Forelimb muscle (tissue), 1 donor: Measurements from ENCODE around the gene WIPI1. TPM values are rescaled to one million over a fixed set of nuclear protein-coding genes. Genes with fewer than 3 reads are reported as not detected.

Experiments used
- DNase-seq: peaks from one replicate; pipeline ENCODE4 v3.0.0-alpha.2; 2013; ENCODE audit warnings: low read depth
- polyA plus RNA-seq: library from polyadenylated mRNA; unstranded; fragments of 120-200 nt; gene quantifications from one replicate; pipeline ENCODE4 v1.2.1, GENCODE V29; 2013; ENCODE audit not compliant: insufficient read length

The WIPI1 gene
- polyA plus RNA-seq, 1 donor, result 39.9 TPM

DNA sequence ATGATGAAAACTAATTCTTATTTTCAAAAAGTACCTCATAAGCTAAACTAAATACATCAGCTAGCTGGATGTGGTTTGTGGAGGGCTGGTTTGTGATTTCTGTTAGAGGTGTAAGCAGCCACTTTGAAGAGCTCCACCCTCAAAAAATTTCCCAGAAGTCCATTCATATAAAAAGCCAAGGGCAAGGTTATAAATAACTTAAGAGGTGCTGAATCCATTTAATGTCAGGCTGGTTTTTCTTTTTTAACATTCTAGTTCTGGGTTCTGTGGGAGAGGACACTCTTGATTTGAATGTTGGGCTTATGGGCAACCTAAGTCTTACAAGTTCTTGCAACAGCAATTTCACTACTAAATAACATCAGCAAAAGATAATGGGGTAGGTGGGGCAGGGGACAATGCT lies 3.4 kb upstream of the WIPI1 start:
- DNase-seq, result no peak

DNA sequence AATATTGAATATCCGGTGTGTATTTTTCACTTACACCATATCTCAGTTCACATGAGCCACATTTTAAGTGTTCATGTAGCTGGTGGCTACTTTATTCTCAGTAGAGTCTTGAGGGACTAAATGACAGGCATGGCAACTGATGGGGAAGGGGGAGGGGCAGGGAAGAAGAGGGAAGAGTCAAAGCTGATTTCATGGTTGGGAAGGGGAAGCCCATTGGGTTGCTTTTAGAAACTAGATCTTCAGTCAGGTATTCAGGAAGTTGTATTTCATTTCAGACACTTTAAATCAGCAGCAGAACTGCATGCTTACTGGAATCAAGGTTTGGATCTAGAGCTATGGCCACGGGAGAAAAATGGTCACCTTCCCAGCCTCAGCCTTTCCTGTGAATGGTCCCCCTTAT lies 2.9 kb upstream of the WIPI1 start:
- no peak for DNase-seq

DNA sequence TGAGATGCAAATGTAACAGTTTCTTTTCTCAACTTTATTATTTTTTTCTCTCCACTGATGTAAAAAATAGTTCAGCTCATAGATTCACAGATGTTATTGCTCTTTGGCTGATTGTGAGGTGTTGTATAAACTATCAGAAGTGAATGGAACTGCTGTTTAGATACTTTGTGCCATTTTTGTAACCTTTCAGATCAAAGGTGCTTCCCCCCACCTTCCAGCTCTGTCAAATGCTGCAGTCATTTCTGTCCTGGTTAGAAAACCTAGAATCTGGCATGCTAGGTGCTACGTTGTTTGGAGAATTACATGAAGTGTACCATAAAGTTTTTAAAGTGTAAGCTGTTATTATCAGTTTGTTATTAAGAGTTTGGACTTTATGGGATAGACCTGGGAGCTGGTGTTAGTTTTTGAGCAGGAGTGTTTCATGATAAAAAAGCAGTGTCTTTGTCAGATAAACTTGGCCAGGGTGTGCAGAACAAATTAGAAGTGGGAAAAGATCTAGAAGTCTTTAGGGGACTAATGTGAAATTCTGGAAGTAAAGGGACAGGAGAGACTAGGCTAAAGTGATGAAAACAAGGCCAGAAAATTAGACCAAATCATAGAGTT lies 1.8 kb upstream of the WIPI1 start:
- no peak for DNase-seq

DNA sequence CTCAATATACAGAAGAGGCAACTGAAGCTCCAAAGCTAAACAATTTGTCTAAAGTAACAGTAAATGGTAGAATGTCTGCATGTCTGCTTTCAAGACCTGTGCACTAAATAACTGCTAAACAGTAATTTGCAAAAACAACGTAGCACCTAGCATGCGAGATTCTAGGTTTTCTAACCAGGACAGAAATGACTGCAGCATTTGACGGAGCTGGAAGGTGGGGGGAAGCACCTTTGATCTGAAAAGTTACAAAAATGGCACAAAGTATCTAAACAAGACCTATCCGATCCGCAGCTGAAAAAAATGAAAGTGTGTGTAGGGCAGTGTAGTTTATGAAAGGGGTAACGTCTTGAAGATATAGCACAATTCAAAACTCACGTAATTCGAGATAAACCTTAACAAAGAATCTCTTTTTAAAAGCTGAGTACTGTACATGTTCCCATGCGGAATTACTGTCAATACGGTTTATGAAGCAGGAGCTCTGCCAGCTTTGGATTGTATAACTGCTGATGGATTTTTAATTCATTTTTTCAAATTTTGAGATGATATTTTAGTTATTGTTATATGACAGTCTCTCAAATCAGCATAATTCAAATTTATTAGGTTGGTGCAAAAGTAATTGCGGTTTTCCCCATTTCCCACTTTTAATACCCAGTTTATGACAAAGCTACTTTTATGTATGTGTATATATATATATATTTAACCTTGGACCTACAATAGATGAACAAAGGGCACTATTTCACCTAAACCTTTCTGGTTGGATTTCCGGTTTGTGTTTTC lies 1.2 kb upstream of the WIPI1 start:
- no peak for DNase-seq

DNA sequence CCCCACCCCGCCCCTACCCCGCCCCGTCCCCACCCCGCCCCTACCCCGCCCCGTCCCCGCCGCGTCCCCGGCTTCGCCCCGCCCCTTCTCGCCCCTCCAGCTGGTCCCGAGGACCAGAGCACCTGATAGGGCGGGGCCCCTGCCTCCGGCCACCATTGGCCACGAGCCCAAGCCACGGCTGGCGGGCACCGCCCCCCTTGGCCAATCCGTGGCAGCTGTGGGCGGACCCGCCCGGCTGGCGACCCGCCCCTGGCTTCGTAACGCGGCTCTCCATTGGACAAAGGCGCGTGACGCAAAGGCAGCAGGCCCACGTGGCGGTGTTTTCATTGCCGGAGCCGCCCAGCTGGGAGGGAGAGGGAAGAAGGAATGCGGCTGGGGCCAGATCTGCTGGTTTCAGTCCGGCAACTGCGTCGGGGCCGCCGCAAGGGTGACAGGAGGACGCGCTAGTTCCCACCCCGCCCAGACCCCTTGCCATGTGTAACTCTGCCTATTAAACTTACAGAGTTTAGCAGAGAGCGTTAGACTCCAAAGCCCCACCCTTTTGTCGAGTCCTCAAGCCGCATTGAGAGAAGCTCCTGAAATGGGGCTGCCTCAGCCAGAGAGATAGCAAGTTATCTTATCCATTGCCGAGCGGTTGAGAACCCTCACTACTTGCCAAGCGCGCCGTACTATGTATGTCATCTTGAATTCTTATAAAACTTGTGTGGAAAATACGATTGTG lies 403 bp upstream of the WIPI1 start:
- DNase-seq, result peak; percentile 93

DNA sequence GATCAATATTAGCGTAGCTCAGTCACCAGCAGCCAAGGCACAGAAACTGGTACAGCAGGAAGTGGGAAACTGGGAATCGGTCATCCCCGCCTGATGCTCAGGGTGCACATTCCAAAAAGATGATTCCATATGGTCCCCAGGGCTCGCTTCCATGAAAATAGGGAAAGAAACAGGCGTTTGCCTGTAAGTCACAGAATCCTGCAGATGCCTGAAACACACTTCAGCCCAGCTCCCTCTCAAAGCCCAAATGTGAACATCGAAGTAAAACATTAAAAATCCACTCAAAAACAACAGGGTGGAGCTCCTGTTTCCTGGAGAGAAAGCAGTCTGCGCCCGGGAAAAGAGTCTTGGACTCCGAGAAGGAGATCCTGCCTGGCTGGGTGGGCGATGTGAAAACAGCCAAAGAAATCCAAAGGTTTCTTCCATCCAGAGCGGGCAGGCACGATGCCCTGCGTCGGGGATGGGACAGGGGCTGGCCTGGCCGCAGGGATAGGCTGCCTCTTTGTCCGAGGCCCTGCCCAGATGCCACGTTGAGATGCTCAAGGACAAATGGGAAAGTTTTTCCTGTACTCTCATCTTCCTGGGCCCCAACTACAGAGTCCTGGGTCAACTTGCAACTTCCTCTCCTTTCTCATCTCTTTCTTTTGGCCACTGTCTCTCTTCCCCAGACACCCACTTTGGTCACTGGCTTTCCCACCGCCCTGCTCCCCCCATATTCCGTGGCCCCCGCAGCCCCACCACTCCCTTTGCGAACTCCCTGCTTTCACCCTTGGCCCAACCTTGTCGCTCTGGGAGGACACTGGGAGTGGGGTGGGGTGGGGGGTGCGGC lies 743 bp downstream of the WIPI1 start:
- no peak for DNase-seq

DNA sequence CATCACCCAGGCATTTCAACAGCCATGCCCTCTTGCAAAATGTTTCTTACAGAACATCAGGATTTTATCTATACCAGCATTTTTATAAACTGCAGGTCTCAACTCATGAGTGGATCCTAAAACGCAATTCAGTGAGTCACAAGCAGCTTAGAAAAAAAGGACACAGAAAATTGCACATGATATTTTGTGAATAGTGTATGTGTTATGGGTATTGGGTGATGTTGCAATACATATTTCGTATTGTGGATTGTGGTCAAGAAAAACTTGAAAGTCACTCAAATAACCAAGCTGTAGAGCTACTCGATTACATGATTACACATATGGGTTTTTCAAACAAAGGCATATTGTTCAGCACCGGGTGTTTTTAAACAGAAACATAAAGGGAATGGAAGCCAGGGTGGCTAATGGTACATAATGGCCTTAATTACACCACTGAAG lies 1.4 kb downstream of the WIPI1 start:
- no peak for DNase-seq

DNA sequence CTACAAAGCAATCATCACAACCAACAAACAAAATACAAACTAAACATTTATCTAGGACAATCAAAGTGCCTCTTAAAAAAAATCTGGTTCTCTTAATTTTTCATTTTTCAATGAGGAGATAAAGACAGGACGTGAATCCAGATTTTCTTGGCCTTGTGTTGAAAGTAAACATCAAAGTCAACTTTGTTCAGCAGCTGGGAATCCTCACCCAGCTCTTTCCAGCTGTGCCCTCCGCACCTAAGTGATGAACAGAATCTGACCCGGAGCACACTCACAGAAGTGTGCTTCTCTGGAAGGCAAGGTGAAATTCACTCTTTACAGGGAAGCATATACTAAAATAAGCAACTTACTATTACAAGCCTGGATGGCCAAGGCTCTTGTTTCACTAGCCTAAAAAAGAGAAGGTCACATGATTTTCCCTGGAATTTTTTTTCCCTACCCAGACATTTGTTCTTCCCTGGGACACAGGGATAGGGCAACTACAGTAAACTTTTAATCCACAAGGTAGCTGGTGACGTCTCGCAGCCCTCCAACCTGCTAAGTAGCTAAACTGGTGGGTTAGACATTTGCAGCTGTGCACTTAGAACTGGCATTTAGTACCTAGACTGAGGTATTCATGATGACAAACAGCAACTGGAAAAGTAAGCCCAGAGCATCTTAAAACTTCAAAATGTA lies 3.2 kb downstream of the WIPI1 start:
- no peak for DNase-seq

DNA sequence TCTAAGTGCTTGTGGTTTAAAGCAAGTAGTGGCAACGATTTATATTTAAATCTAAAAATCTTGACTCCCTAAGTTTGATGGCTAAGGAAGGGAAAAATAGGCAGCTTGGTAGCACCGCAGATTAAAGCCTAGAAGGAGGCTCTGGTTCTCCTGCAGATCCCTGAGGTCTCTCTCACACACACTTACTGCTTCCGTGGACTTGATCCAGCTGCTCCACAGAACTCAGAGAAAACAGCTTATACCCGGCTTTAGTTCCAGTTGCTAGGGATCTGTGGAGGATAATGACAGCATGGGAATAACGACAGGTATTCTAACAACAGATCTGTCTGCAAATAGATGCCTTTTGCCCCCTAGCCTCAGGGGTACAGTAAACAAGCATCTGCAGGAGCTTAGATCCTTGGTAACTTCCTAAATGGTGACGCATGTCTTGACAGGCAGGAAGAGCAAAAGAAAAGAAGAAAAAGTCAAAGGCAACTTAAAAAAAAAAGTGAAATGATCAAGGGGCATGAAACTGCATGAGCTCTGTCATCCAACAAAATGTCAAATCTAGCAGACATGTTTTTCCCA lies 4.5 kb downstream of the WIPI1 start:
- DNase-seq, result no peak

DNA sequence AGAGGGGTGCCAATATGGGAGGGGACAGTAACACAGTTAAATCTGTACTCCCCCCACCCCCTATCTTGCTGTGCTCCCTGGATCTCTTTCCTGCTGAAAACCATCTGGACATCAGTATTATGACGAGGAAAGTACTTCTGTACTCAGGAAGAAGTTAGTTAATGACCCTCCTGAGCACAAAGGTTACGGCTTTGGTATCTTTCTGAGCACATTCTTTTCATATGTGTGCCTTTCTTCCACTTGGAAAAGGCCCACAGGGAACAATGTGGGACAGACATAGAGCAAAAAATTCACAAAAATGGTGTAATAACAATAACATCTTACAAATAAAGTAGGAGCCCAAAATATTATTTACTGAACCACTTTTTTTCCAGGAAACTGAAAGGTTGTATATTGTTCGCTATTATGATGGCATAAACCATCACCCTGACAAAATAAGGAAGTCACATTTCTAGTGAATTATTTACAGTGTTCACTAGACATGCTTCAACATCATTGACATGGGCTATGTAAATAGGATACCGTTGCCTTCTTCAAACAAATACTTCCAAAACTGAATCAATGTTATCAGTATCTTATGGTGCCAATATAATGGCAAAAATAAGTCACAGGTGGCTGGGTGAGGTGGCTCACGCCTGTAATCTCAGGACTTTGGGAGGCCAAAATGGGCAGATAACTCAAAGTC lies 5.5 kb downstream of the WIPI1 start:
- no peak for DNase-seq

DNA sequence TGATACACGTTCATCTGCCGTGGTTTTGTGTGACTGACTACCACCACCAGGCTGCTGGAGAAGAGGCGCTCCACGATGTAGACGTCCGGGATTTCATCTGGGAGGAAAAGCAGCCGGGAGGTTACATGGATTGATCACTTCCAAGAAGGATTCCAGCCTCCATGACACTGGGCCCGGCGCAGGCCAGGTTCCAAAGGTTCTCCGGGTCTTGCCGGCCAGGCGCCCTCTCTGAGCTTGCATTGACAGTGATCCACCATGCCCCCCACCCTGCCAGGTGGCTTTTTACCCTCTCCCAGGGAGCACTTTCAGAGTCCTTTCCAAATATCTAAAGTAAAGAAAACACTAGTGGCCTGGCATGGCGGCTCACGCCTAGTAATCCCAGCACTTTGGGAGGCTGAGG lies 6.5 kb downstream of the WIPI1 start:
- no peak for DNase-seq

DNA sequence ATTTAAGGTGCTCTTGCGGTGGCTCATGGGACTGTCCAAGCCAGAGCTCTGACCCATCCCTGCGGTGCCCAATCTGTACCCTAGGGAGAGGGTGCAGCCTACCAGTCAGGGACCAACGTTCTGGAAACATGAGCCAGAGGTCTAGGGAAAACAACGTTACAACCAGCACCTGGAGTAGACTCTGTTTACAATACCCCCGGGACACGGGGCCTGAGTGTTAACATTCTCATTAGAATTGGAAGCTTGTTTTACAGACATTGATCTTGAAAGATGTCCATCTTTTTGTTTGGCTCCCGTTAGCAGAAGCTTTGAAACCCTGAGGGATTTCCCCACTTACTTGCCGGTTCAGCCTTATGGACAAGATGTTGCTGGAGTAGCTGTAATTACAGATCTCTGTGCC lies 6.9 kb downstream of the WIPI1 start:
- DNase-seq, result no peak

DNA sequence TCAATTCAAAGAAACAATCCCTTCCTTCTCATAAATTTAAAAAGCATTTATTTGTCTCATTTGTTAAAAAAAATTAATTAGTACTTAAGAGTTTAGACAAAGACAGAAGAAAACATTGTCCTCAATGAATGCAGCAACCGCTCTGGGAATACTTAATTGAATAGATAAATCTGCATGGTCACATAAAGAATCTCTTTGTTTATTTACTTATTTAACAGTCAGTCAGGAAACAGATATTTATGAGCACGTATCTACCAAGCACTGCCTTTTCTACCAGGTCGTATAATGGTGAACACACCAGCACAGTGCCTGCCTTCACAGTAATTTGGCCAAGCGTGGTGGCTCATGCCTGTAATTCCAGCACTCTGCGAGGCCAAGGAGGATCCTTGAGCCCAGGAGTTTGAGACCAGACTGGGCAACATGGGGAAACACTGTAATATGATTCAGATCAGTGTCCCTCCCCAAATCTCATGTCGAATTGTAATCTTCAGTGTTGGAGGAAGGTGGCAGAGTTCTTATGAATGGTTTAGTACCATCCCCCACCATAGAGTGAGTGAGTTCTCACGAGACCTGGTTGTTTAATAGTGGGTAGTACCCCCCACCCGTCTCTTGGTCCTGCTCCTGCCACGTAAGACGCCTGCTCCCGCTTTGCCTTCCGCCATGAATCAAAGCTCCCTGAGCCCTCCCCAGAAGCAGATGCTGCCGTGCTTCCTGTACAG lies 8.1 kb downstream of the WIPI1 start:
- DNase-seq, result no peak

DNA sequence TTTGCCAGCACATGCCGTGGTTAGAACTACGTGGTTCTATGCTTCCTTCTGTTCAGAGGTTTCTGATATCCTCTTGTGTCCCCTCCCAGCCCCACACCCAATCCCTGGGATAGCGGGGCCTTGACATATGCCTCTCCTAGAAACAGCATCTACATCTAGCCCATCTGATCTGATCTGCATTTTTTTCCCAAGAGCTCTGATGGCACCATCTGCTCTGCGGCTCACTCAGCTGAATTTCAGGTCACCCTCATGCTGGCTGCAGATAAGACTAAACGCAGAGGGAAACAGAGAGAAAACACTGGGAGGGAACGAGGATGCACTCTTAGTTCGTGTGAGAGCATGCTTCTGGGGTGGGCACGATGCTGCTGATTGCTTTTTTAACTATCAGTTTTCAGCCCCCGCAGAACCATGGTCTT lies 10.7 kb downstream of the WIPI1 start:
- no peak for DNase-seq

DNA sequence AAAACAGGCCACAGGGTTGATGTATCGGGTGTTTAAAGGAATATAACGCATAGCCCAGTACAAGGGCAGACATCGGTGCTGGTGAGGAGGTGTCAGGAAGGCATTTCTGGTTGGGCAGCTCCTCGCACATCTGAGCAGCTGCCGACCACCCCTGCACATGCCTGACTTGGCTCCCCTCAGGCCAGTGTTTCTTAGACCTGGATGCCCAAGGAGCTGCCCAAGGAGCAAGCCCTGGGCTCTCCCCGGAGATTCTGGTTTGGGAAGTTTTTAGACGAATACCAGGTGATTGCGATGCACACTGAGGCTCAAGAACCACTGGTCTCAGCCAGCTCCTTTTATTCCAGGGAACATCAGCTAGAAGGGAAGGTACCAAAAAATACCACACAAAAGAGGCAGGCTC lies 11.6 kb downstream of the WIPI1 start:
- no peak for DNase-seq

DNA sequence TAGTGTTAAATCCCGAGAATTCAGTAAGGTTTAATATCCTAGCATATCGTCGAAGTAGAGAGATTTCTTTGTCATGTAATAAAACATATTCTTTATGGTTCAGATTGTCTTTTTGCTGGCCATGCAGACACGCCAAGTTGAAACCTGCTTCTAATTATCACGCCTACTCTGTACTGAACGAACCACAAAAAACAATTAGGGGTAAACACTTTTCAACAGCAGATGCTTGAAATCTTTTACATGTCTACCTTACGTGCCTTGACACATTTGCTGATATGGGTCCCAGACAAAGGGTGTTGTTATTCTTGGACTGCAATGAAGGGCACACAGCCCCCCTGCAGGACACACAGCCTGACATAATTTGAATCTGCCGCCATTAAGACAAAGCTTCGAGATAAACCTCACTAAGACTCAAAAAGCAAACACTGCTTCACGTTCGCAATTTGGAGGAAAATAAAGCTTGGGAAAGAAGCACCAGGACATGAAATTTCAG lies 13.3 kb downstream of the WIPI1 start:
- no peak for DNase-seq

DNA sequence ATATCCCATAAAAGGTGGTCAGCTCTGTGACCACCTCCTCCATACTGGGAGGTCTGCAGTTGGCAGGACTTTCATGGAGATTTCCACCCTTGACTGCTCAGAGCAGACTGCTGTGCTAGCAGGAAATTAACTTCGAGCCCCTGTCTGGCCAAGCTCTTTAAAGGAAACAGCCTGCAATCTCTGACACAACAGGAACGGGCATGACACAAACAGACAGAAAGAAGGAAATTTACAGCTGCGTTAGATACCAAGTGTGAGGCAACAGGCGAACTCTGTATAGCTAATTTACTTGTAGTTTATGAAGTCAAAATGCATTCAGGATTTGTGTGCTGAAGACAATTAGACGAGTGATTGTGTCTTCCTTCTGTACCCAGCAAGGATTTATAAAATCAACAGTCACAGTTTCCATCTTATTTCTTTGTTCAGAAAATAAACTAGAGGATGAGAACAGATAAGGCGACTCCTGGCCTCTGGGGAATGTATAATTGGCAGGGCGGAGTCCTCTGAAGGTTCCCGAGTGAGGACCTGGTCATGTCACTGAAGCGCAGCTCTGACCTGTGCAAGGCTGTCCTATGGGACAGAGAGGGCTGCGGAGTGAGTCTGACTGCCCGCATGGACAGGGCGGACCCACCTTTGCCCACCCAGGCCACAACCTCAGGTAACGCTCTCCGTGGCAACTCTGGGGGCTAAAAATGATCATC lies 16.1 kb downstream of the WIPI1 start:
- no peak for DNase-seq

DNA sequence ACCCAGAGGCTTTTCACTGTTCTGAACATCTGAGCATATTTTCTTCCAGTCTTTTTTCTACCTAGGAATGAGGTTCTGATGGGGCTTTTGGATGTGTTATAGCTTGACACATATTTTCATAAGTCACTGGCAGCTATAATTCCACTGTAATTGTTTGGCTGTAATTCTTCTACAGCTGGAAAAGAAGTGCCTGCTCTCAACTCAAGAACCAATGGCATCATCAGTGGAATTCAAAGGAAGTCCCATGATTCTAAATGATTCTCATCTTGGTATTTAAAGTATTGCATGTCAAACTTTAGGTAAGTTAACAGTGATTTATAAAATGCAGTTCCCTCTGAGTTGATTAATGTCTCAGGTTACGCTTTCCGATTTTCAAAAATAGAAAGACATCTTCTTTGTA lies 16.8 kb downstream of the WIPI1 start:
- no peak for DNase-seq

DNA sequence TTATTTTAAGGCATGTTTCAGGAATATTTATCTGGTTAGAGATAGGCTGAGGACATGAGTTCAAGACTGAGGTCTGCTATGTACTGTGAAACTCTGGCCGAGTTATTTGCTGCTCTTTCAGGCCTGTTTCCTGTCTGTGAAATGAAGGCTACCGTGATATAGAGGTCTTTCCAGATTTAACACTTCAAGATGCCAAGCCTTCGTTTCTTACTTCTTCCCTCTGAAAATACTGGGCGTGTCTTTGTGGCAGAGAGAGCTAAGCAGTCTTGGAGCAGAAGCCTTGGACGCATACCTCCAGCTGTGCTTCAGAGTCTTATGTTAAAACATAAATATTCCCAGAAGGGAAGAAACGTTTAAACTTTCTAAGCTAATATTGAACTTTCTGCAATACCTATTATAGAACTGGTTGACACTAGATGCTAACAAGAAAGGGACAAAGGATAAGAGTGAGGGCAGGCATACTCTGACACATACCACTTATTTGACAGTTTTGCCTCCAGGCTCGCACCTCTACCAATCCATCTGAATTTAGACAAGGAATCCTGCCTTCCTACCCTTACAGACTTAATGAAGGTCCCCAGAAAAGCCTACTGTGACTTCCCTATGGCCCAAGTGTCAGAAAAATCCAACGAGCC lies 17.5 kb downstream of the WIPI1 start:
- no peak for DNase-seq
